Naive B cell (primary cell): ENCODE results near the gene SLC48A1. TPM values are rescaled to one million over a fixed set of nuclear protein-coding genes. Genes with fewer than 3 reads are reported as not detected.

ENCODE experiments used
- ATAC-seq, 2 donors: fragments of 150-1000 bp; cut with Tn5 transposase; 2 replicates each; pipeline ENCODE4 v1.10.0; 2021; ENCODE audit warnings: low read depth in 2 of 2, mild to moderate bottlenecking in 2 of 2, moderate library complexity in 2 of 2
- DNase-seq: peaks from one replicate; pipeline ENCODE4 v3.0.0; 2022
- H3K27ac Mint-ChIP-seq, 6 donors: one replicate each; pipeline ENCODE4 v1.8.0; 2020 to 2022; ENCODE audit warnings: mild to moderate bottlenecking in 6 of 6, mixed read lengths in 6 of 6, moderate library complexity in 5 of 6, inconsistent platforms in 2 of 6
- H3K27me3 Mint-ChIP-seq, 3 donors: one replicate each; pipeline ENCODE4 v1.8.0; 2021 to 2022; ENCODE audit warnings: mixed read lengths in 3 of 3, mild to moderate bottlenecking in 1 of 3
- H3K36me3 Mint-ChIP-seq, 2 donors: one replicate each; pipeline ENCODE4 v1.8.0; 2020 to 2022; ENCODE audit warnings: mixed read lengths in 2 of 2, inconsistent platforms in 1 of 2, mild to moderate bottlenecking in 1 of 2
- H3K4me1 Mint-ChIP-seq, 3 donors: one replicate each; pipeline ENCODE4 v1.8.0; 2020 to 2022; ENCODE audit warnings: mixed read lengths in 3 of 3, inconsistent platforms in 1 of 3, mild to moderate bottlenecking in 1 of 3, moderate library complexity in 1 of 3
- H3K4me3 Mint-ChIP-seq, 8 donors: one replicate each; pipeline ENCODE4 v1.8.0; 2020 to 2022; ENCODE audit warnings: mild to moderate bottlenecking in 8 of 8, mixed read lengths in 8 of 8, moderate library complexity in 8 of 8, inconsistent platforms in 2 of 8
- H3K9me3 Mint-ChIP-seq, 7 donors: one replicate each; pipeline ENCODE4 v1.8.0; 2020 to 2022; ENCODE audit warnings: mixed read lengths in 7 of 7, mild to moderate bottlenecking in 5 of 7, inconsistent platforms in 2 of 7, moderate library complexity in 1 of 7
- polyA plus RNA-seq, 6 donors: library from polyadenylated mRNA; unstranded; fragments of 300-500 nt; fragmentation: Illumina TruSeq; gene quantifications; one replicate each; pipeline ENCODE4 v1.2.3, GENCODE V29; 2021; ENCODE audit warnings: low read depth in 6 of 6

Gene SLC48A1
- polyA plus RNA-seq, 6 donors from 2014 or later, result 12.2 to 18.3 (median 13.9) TPM

DNA sequence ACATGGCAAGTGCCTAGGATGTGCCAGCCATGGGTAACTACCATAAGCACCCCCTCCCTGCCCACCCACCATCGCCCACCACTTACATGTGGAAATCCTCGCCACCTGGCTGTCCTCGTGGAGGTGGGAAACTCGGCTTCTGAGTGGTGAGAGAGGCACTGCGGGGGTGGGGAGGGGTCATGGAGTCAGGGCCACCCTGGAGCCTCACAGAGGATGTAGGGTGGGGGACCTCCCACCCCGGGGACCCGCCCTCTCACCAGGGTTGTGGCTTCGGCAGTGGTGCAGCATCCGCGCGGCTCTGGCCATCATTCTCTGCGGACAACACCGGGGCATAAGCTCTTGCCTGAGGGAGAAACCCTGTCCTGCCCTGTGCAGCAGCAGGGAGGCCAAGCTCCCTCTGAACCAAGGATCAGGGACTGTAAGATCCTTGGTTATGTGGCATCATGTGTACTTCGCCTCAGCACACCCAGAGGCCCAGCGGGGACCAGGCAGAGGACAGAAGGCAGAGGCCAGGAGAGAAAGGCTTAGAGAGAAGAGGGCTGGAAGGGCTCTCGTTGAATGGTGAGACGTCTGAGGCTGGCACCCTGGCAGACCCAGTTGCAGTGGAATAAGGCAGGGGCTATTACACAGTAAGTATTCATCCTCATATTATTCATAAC is 35.0 kb upstream of the SLC48A1 start:
- H3K36me3 Mint-ChIP-seq, result no peaks in the 10 kb centered on the region
- ATAC-seq (no peak), DNase-seq (no peak)
- H3K27me3 Mint-ChIP-seq, result no peaks in the 10 kb centered on the region
- H3K27ac Mint-ChIP-seq, result peak overlapping the region in 2 of 6 donors; percentile 59 to 66
- no peak overlapping the region for H3K4me3 Mint-ChIP-seq
- peaks cover 26 to 38% (median 29%) of the 10 kb centered on the region in 3 donors for H3K4me1 Mint-ChIP-seq
- no peaks in the 10 kb centered on the region for H3K9me3 Mint-ChIP-seq

DNA sequence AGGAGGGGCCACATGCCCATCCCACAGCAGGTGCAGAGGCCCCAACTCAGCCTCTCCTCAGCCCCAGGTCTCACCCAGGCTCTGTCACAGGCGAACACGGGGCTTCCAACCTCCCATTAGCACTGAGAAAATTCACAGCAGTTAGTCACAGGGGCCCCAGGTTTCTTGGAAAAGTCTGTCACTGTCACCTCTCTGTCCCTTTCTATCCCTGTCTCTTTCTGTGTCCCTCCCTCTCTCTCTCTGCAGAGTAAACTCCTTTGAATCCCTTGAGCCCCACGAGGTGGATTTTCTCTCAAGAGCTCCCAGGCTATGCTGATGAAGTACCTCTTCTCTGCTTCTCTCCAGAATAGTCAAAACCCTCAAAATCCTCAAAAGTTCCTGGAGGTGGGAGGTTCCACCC is 33.7 kb upstream of the SLC48A1 start:
- DNase-seq (no peak), ATAC-seq (no peak)
- H3K4me1 Mint-ChIP-seq, result peaks cover 29 to 47% (median 38%) of the 10 kb centered on the region in 3 donors
- peak overlapping the region in 4 of 6 donors; percentile 49 to 88 (median 63) for H3K27ac Mint-ChIP-seq
- peak overlapping the region in 5 of 8 donors; percentile 15 to 88 (median 81) for H3K4me3 Mint-ChIP-seq
- no peaks in the 10 kb centered on the region for H3K36me3 Mint-ChIP-seq
- no peaks in the 10 kb centered on the region for H3K27me3 Mint-ChIP-seq
- no peaks in the 10 kb centered on the region for H3K9me3 Mint-ChIP-seq

DNA sequence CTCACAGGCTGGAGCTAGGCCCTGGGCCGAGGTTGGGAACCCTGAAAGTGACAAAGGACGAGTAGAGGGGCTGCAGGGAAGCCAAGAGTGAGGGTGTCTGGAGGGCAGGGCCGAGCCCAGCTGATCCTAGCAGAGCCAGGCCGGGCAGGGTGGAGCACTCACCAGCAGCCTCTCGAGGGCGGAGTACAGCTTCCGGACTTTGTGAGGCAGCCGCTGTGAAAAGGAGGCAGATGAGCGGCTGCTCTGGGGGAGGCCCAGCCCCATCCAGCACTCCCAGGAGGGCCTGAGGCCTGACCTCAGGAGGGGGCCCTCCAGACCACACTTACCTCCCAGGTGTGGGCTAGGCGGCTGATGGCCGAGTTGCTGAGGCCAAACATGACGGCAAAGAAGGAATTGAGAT is 33.1 kb upstream of the SLC48A1 start:
- peak; percentile 51 to 58 for ATAC-seq
- peak overlapping the region in 7 of 8 donors; percentile 61 to 88 (median 81) for H3K4me3 Mint-ChIP-seq
- no peaks in the 10 kb centered on the region for H3K9me3 Mint-ChIP-seq
- no peaks in the 10 kb centered on the region for H3K27me3 Mint-ChIP-seq
- H3K27ac Mint-ChIP-seq, result peak overlapping the region in 4 of 6 donors; percentile 16 to 90 (median 86)
- no peak for DNase-seq
- H3K4me1 Mint-ChIP-seq, result peaks cover 32 to 52% (median 42%) of the 10 kb centered on the region in 3 donors
- H3K36me3 Mint-ChIP-seq, result no peaks in the 10 kb centered on the region

DNA sequence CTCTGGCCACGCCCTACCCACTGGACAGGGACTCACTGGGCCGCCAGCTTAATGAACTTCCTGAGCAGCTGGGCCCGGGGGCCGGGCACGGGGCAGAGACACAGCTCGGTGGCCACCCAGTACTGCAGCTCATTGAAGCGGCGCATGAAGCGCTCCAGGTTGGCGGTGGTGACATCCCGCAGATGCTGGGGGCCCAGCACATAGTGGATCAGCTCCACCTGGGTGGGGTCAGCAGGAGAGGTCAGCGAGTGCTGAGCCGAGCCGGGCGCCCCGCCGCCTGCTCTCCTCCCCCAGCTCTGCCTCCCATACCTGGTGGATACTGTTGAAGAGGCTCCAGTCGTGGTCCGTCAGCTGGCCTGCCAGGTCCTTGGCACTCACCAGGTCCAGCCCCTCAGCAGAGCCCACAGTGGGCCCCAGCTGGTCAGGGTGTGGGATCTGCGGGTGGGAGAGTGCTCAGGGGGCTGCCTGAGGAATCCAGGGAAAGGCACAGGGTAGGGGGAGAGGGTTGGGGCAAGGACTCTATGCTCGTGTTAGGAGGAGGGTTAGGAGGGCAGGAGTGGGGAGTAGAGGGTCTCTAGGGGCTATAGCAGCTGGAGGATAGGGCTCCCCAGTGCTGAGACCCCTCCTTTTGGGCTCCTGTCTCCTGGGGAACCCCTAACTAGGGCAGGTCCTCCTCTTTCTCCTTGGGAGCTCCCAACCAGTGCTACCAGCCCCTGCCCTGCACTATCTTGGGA is 32.3 kb upstream of the SLC48A1 start:
- Mint-ChIP-seq H3K9me3 (no peaks in the 10 kb centered on the region), H3K27ac (peak overlapping the region; percentile 83 to 97 (median 90)), H3K4me3 (peak overlapping the region in 7 of 8 donors; percentile 61 to 88 (median 81)), H3K27me3 (no peaks in the 10 kb centered on the region), H3K4me1 (peaks cover 34 to 60% (median 50%) of the 10 kb centered on the region in 3 donors), H3K36me3 (no peaks in the 10 kb centered on the region)
- DNase-seq, result peak; percentile 46
- peak; percentile 67 to 68 for ATAC-seq

DNA sequence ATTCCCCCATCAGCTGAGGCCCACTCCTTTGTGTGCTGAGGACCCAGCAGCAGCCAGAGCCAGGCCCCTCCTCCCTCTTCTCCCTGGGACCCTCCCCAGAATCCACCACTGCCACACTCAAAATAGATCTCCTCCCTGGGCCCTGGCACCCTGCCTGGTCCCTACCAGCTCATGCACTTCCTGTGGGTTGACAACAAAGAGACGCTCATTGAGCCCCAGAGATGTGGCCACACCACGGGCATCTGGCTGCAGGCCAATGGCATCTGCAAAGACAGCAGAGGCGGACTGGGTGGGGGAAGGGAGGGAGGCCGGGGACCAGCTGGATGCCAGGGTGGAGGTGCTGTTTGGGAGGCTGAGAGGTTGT is 31.7 kb upstream of the SLC48A1 start:
- DNase-seq, result peak; percentile 35
- Mint-ChIP-seq H3K27ac (peak overlapping the region; percentile 80 to 97 (median 90)), H3K4me1 (peaks cover 38 to 66% (median 55%) of the 10 kb centered on the region in 3 donors), H3K4me3 (peak overlapping the region in 7 of 8 donors; percentile 33 to 85 (median 80)), H3K9me3 (no peaks in the 10 kb centered on the region), H3K36me3 (no peaks in the 10 kb centered on the region), H3K27me3 (no peaks in the 10 kb centered on the region)
- ATAC-seq, result peak; percentile 15 to 37

DNA sequence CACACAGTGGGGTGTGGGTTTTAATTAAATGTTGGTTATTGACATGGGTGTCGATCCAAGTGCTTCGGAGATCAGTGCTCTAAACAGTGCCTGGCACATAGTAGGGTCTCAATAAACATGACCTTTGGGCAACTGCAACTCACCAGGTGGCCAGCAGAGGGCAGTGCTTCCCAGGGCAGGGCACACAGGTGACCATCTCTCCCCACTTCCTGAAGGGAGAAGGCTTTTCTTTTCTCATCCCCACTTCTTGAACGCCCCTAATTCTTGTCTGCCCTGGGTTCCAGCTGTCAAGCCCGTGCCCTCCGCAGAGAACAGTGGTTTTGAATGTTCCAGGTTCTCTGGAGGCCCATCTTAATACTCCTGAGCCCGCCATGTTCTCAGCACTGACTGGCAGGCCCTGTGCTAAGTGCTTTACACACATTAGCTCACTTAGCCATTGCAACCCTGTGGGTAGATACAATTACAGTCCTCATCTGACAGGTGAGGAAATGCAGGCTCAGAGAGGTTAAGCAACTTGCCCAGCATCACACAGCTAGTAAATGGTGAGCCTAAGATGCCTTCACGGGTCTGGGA is 30.7 kb upstream of the SLC48A1 start:
- Mint-ChIP-seq H3K27ac (peak overlapping the region in 1 of 6 donors; percentile 78), H3K4me1 (peaks cover 48 to 76% (median 65%) of the 10 kb centered on the region in 3 donors), H3K4me3 (peak overlapping the region in 1 of 8 donors; percentile 35), H3K36me3 (no peaks in the 10 kb centered on the region), H3K9me3 (no peaks in the 10 kb centered on the region), H3K27me3 (no peaks in the 10 kb centered on the region)
- peak; percentile 12 to 22 for ATAC-seq
- DNase-seq, result peak; percentile 59

DNA sequence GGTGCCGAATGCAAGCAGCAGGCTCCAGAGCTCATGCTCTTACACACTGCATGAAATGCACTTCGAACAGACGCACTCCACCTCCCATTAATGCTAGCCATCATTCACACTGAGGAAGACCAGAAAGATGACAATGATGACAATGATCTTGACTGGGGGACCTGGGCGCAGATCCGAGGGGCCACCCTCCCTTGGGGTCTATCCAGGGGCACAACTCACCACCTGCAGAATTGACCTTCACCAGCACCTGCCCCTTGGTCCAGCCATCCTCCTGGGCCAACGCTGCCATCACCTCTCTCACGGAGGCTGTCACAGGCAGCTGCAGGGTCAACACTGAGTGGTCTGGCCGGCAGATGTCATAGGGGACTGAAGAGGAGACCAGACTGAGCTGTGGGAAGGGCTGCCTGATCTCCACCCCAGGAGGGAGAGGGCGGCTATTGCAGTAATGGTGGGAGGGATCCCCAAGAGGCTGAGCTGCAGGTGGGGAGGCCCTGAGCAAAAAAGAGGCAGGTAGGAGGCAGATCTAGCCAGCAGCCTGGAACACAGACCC is 29.7 kb upstream of the SLC48A1 start:
- Mint-ChIP-seq H3K4me3 (peak overlapping the region in 1 of 8 donors; percentile 2), H3K4me1 (peaks cover 56 to 84% (median 67%) of the 10 kb centered on the region in 3 donors), H3K9me3 (no peaks in the 10 kb centered on the region), H3K27ac (peak overlapping the region in 1 of 6 donors; percentile 92), H3K36me3 (no peaks in the 10 kb centered on the region), H3K27me3 (no peaks in the 10 kb centered on the region)
- DNase-seq, result no peak
- ATAC-seq, result no peak

DNA sequence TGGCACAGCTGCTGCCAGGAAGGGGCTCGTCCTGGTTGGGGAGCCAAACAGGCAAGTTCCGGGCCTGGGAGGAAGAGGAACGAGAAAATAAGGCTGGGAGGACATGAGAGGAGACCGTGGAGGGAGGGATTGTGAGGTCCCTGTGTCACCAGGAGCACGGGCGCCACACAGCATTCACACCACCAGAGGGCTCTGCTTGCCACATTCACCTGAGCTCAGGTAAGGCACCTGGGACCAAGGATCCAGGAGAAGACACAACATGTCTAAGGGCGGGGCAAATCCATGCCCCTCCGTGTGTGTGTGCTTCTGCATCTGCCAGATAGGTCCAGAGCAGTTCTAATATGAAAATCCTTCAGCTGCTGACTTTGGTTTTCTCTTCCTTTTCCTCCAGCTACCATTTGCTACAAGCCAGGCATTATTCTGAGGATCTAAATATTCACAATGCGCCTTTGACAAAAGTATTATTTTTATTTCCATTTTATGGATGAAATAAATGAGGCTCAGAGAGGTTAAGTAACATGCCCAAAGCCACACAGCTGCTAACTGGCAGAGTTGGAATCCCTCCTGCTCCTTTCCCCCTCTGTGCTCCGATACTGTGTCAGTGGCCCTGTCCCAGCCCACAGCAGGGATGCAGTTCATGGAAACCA is 28.9 kb upstream of the SLC48A1 start:
- H3K4me3 Mint-ChIP-seq, result no peak overlapping the region
- no peaks in the 10 kb centered on the region for H3K27me3 Mint-ChIP-seq
- H3K27ac Mint-ChIP-seq, result no peak overlapping the region
- peak; percentile 33 for DNase-seq
- ATAC-seq, result no peak
- peaks cover 60 to 84% (median 69%) of the 10 kb centered on the region in 3 donors for H3K4me1 Mint-ChIP-seq
- no peaks in the 10 kb centered on the region for H3K9me3 Mint-ChIP-seq
- H3K36me3 Mint-ChIP-seq, result no peaks in the 10 kb centered on the region

DNA sequence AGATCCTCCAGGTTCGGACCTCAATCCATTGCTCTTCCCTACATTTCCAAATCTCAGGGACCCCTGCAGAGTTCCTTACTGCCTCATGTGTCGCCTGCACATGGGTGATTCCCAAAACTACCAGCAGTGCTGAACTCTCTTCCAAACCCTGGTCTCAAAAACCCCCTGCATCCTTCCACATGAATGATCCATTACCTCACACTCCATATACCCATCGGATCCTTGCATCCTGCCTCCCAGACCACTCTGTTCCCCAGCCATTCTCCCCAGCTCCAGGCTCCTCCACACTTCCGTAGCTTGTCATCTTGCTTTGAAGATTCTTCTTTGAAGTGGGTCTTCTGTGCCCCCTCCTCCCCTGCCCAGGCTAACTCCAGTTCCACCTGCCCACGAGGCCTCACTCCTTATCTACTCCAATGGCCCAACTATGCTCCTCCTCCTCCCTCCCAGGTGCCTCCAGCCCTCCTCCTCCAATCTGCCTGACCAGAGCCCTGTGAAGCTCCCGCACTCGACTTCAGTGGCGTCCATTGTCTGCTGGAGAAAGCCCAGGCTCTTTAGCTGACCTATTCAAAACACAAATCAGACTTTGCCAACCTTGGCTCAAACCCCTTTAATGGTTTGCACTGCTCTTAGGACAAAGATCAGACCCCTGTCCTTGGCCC is 28.1 kb upstream of the SLC48A1 start:
- Mint-ChIP-seq H3K4me1 (peaks cover 57 to 84% (median 66%) of the 10 kb centered on the region in 3 donors), H3K4me3 (peak overlapping the region in 2 of 8 donors; percentile 29 to 76), H3K27me3 (no peaks in the 10 kb centered on the region), H3K27ac (peak overlapping the region in 1 of 6 donors; percentile 80), H3K9me3 (no peaks in the 10 kb centered on the region), H3K36me3 (no peaks in the 10 kb centered on the region)
- ATAC-seq, result no peak
- no peak for DNase-seq

DNA sequence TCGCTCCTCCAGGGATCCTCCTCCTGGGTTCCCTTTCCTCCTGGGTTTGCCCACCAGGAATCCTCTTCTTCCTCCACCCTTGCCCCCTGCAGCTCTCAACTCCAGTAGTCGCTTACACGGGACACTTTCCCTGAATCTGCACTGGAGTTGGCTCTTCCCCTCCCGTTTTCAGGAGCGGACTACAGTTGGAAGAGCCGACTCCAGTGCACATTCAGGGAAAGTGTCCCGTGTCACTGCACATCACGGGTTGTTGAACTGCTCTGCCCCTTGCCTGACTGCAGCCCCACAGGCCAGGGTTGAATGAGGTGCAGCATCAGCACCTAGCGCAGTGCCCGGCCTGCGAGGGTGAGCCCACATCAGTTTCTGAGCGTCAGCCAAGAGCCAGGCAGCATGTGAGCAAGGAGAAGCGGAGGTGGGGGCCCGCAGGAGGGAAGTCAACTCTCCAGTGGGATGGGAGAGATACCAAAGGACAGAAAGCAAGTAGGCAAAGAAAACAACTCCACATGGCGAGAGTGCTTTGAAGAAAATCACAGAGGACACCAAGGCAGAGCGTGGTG is 27.5 kb upstream of the SLC48A1 start:
- Mint-ChIP-seq H3K27me3 (no peaks in the 10 kb centered on the region), H3K36me3 (no peaks in the 10 kb centered on the region), H3K27ac (no peak overlapping the region), H3K4me3 (peak overlapping the region in 1 of 8 donors; percentile 36), H3K9me3 (no peaks in the 10 kb centered on the region), H3K4me1 (peaks cover 52 to 80% (median 61%) of the 10 kb centered on the region in 3 donors)
- DNase-seq, result no peak
- no peak for ATAC-seq

DNA sequence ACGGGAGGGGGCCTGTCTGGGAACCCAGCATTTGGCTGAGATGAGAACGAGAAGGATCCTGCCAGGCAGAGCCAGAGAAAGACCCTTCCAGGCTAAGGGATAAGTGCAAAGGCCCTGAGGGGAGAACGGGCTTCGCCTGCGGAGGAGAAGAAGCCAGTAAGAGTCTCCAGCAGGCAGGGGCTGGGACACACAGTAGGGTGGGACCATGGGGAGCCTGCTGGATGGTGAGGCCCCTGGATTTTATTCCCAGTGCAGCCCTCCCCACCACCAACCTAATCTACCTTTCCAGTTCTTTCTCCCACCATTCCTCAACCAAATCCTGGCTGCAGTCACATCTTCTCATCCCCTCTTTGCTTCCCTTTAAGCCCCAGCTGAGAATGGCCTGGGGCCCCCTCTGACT is 27.0 kb upstream of the SLC48A1 start:
- Mint-ChIP-seq H3K27ac (peak overlapping the region in 1 of 6 donors; percentile 81), H3K27me3 (no peaks in the 10 kb centered on the region), H3K36me3 (no peaks in the 10 kb centered on the region), H3K9me3 (no peaks in the 10 kb centered on the region), H3K4me3 (peak overlapping the region in 3 of 8 donors; percentile 20 to 74 (median 36)), H3K4me1 (peaks cover 47 to 75% (median 57%) of the 10 kb centered on the region in 3 donors)
- DNase-seq (no peak), ATAC-seq (no peak)

DNA sequence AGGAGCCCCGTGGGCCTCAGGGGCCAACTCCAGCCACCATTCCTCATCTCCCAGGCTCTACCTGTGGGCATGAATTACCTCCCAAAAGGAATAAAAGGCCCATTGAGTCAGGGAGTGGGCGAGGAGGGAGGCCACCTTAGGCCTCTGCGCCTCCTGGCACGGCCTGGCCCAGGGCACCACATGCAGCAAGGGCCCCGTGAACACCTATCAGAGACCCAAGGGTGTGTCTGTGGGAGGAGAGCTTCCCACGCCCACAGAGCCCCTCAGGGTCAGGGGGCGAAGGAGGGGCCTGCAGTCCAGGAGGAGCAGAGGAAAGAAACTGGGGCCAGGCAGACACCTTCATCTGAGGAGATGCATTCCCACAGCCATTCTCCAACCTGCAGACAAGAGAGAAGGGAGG is 26.5 kb upstream of the SLC48A1 start:
- no peak for DNase-seq
- Mint-ChIP-seq H3K36me3 (no peaks in the 10 kb centered on the region), H3K4me1 (peaks cover 42 to 70% (median 52%) of the 10 kb centered on the region in 3 donors), H3K27ac (peak overlapping the region in 2 of 6 donors; percentile 33 to 88), H3K4me3 (peak overlapping the region in 5 of 8 donors; percentile 23 to 65 (median 35)), H3K27me3 (no peaks in the 10 kb centered on the region), H3K9me3 (no peaks in the 10 kb centered on the region)
- no peak for ATAC-seq
